CD4-positive, alpha-beta T cell treated with Interleukin-15 for 1 hour (primary cell): ENCODE data around the gene ATP11A.
"Not testable (repeated sequence)": the region's sequence is repeated elsewhere in the genome, so short reads cannot be mapped to it uniquely, and the experiment has no call there.

ENCODE experiments used
- DNase-seq: peaks from one replicate; pipeline ENCODE4 v3.0.0-alpha.2; 2020

The ATP11A gene

GRCh38 chr13:112779856-112780604 lies 90.2 kb downstream of the ATP11A start:
- no peak for DNase-seq

GRCh38 chr13:112781287-112781686 lies 91.4 kb downstream of the ATP11A start:
- DNase-seq = no peak

- DNase-seq = no peak
Measured at GRCh38 chr13:112781881-112782361, 92.1 kb downstream of the ATP11A start.

- DNase-seq = no peak
Measured at GRCh38 chr13:112782429-112783010, 92.7 kb downstream of the ATP11A start.

- no peak for DNase-seq
Measured at GRCh38 chr13:112783135-112783977, 93.5 kb downstream of the ATP11A start.

GRCh38 chr13:112783978-112784371 lies 94.1 kb downstream of the ATP11A start:
- no peak for DNase-seq

GRCh38 chr13:112784811-112785482 lies 95.1 kb downstream of the ATP11A start:
- no peak for DNase-seq

- DNase-seq = no peak
Measured at GRCh38 chr13:112785483-112785856, 95.6 kb downstream of the ATP11A start.

- not testable (repeated sequence) for DNase-seq
Measured at GRCh38 chr13:112786810-112787209, 97.0 kb downstream of the ATP11A start.

GRCh38 chr13:112790735-112791641 lies 101.2 kb downstream of the ATP11A start:
- DNase-seq = no peak

GRCh38 chr13:112791663-112792440 lies 102.0 kb downstream of the ATP11A start:
- no peak for DNase-seq

GRCh38 chr13:112792511-112792910 lies 102.7 kb downstream of the ATP11A start:
- no peak for DNase-seq

- DNase-seq = no peak
Measured at GRCh38 chr13:112793545-112794445, 104.0 kb downstream of the ATP11A start.

- no peak for DNase-seq
Measured at GRCh38 chr13:112795277-112795676, 105.4 kb downstream of the ATP11A start.

- no peak for DNase-seq
Measured at GRCh38 chr13:112796190-112796915, 106.5 kb downstream of the ATP11A start.

- DNase-seq = no peak
Measured at GRCh38 chr13:112799394-112799793, 109.6 kb downstream of the ATP11A start.

GRCh38 chr13:112800057-112800456 lies 110.2 kb downstream of the ATP11A start:
- no peak for DNase-seq

GRCh38 chr13:112800807-112801206 lies 111.0 kb downstream of the ATP11A start:
- DNase-seq = not testable (repeated sequence)

- no peak for DNase-seq
Measured at GRCh38 chr13:112802802-112803195, 113.0 kb downstream of the ATP11A start.
